Measurements from ENCODE around the gene FGGY.

Gene FGGY

DNA sequence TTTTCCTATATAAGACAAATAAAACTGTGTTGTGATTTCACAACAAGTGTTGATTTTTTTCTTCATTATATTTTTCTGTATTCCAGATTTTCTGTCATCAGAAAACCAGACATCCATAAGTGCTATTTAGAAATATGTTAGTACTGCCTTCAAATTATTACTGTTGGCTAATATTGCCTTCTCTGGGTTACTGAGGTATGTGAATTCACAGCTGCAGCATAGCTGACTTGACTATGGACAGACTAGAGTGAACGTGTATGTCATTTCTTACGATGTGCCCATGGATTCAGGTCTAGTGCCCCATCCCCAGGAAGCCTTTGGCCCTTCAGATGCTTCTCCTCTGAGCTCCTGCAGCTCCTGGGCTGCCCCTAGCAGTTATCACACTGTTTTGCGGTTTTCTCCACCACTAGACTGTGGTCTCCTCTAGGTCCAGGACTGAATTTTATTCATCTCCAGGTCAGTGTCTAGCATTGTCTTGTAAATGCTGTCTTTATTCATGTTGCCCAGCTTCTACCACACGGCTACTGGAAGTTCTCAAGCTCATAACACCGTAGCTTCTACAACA is 118.5 kb downstream of the FGGY start:
- no peak for TF ChIP-seq CTCF (IDR thresholded peaks at IDR 0.05; ENCODE audit: low read depth, low read length, missing control alignments)
- no peak overlapping the region for H3K4me3 ChIP-seq (ENCODE audit: low read depth, low read length)
- no peak for DNase-seq (ENCODE audit: low read depth)
- in situ Hi-C loops (cut with HindIII; ENCODE audit: low sequenced_read_pairs): loop anchor here (5.0 kb wide), 1 partner anchor 98 kb away; no protein-coding TSS in a partner anchor

- in situ Hi-C loops (cut with HindIII; ENCODE audit: low sequenced_read_pairs): loop anchor here (5.0 kb wide), 1 partner anchor 99 kb away; no protein-coding TSS in a partner anchor
- DNase-seq (ENCODE audit: low read depth): peak; percentile 81
- no peak for TF ChIP-seq CTCF (IDR thresholded peaks at IDR 0.05; ENCODE audit: low read depth, low read length, missing control alignments)
- H3K4me3 ChIP-seq (ENCODE audit: low read depth, low read length): no peak overlapping the region
These were observed 119.0 kb downstream of the FGGY start for GRCh38 chr1:59415881-59416280.

DNA sequence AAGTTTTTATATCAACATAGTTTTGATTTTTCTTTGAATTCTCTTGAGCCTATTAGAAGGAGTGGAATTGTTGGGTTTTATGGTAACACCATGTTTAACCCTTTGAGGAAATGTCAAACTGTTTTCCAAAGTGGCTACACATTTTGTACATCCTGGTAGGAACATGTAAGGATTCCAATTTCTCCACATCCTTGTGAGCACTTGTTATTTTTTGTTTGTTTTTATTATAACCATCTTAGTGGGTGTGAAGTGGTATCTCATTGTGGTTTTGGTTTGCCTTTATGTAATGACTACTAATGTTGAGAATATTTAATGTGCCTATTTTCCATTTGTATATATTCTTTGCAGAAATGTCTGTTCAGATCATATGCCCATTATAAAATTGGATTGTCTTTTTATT is 120.5 kb downstream of the FGGY start:
- no peak for DNase-seq (ENCODE audit: low read depth)
- in situ Hi-C loops (cut with HindIII; ENCODE audit: low sequenced_read_pairs): loop anchor here (5.0 kb wide), 1 partner anchor 100 kb away; no protein-coding TSS in a partner anchor
- no peak overlapping the region for H3K4me3 ChIP-seq (ENCODE audit: low read depth, low read length)
- no peak for TF ChIP-seq CTCF (IDR thresholded peaks at IDR 0.05; ENCODE audit: low read depth, low read length, missing control alignments)

DNA sequence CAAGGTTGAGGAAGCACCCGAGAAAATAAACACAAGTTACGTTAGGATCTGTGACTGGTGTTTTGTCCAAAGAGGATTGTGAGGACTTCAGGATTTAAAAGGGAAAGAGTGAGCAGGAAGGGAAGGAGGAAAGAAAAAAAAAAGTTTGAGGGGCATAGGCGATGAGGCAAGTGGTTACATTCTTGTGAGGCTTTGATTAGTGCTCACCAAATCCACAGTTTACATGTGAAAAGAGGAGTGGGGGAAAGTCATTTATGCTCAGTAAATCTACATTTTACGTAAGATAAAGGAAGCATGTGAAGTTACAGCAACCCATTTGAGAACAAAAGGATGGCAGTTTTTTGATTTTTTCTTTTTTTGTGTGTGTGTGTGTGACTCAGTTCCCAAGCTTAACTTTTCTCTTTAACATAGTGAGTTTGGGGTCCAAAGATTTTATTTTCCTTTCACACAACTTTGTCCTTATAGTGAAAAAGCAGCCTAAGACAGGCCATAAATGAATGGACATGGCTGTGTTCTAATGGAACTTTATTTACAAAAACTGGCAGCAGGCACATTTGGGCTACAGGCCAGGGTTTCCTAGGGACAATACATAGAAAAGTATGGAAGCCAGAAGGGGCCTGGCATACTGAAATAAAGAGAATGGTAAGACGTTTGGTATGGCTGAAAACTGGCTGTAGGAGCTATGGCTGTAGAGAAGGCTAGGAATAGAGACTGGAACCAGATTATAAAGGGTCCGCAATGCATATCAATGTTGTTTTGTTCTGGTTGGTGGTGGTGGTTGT is 121.7 kb downstream of the FGGY start:
- in situ Hi-C loops (cut with HindIII; ENCODE audit: low sequenced_read_pairs): loop anchor here (5.0 kb wide), 1 partner anchor 101 kb away; no protein-coding TSS in a partner anchor
- no peak for TF ChIP-seq CTCF (IDR thresholded peaks at IDR 0.05; ENCODE audit: low read depth, low read length, missing control alignments)
- no peak overlapping the region for H3K4me3 ChIP-seq (ENCODE audit: low read depth, low read length)
- DNase-seq (ENCODE audit: low read depth): no peak

- no peak overlapping the region for H3K4me3 ChIP-seq (ENCODE audit: low read depth, low read length)
- in situ Hi-C loops (cut with HindIII; ENCODE audit: low sequenced_read_pairs): loop anchor here (5.0 kb wide), 1 partner anchor 102 kb away; no protein-coding TSS in a partner anchor
- no peak for TF ChIP-seq CTCF (IDR thresholded peaks at IDR 0.05; ENCODE audit: low read depth, low read length, missing control alignments)
- DNase-seq (ENCODE audit: low read depth): no peak
These were observed 122.7 kb downstream of the FGGY start for GRCh38 chr1:59419361-59420140.

- DNase-seq (ENCODE audit: low read depth): no peak
- no peak for TF ChIP-seq CTCF (IDR thresholded peaks at IDR 0.05; ENCODE audit: low read depth, low read length, missing control alignments)
- in situ Hi-C loops (cut with HindIII; ENCODE audit: low sequenced_read_pairs): no loop called here
- H3K4me3 ChIP-seq (ENCODE audit: low read depth, low read length): no peak overlapping the region
These were observed 124.5 kb downstream of the FGGY start for GRCh38 chr1:59421232-59421920.
